GM18907 (cell line): Measurements from ENCODE around the gene TNNC1.

Experiments used
- ATAC-seq: cut with Tn5 transposase; IDR thresholded peaks from one replicate; pipeline ENCODE4 v1.9.1; 2021; ENCODE audit warnings: mild to moderate bottlenecking, moderate library complexity; ENCODE audit not compliant: unreplicated experiment

The TNNC1 gene

GRCh38 chr3:52458770-52459545 lies 5.1 kb upstream of the TNNC1 start:
- no peak for ATAC-seq

DNA sequence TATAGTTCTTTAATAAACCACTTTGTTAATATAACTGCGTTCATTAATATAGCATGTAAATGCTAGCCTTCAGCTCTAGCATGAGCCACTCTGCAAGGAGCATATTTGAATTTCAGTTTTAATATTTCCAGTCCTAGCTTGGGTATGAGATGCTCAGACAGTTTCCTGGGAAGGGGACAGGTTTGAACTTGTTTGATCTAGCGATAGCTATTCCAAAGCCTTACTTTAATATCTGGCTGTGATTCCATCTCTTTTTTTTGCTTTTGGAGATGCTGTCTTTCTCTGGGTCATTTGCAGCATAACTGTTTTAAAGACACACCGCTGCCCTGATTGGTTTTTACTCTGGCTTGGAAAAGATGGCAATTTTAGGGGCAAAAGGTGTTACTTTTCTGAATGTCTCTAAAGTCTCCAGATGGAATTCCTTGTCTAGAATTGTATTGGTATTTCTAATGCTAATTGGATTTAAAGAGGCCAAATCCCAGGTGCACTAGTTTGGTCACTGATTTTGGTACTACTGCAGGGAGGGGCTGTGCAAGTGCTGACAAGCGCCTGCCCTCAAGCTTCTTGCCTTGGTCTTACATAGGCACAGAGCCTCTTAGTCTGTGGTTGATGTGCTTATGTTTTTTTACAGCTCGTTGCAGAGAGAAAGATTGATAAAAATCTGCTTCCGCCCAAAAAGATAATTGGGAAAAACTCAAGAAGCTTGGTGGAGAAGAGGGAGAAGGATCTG lies 4.4 kb upstream of the TNNC1 start:
- no peak for ATAC-seq

- ATAC-seq, result no peak
Measured at GRCh38 chr3:52456800-52457183, 3.0 kb upstream of the TNNC1 start.

DNA sequence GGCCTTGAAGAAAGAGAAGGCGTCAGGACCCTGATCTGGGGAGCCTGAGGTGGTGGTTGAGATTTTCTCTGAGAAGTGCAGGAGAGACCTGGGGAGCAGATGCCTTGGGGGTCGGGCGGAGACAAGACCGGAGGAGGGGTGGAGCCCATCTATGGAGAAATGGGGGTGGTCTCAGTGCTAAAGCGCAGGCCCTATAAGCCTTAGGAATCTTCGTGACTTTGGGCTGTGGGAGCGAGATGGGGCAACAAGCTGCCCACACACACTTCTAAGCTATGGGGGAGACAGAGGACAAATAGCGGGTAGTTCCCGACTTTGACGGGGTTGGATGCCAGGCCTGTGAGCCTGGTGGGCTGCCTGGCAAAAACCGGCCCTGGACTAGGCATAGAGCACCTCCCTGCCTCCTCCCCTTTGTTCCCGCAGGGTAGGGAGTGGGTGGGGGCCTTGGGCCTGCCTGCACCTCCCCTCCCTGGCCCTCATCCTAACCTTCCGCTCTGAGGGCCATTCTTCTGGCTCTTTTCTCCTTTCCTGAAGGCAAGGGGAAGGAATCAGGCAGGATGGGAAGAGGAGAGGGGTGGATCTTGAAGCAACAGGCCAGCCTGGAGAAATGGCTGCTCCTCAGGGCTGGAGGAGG lies 2.4 kb upstream of the TNNC1 start:
- ATAC-seq, result no peak

- peak; percentile 68 for ATAC-seq
Measured at GRCh38 chr3:52455283-52456168, 1.7 kb upstream of the TNNC1 start, which contains the start of gene NISCH. Gene NISCH, plus strand, starts transcription at chr3:52455604. Its CDS starts 38 bp downstream, at chr3:52455642.

- peak; percentile 6 for ATAC-seq
Measured at GRCh38 chr3:52454938-52455282, 1.1 kb upstream of the TNNC1 start.

DNA sequence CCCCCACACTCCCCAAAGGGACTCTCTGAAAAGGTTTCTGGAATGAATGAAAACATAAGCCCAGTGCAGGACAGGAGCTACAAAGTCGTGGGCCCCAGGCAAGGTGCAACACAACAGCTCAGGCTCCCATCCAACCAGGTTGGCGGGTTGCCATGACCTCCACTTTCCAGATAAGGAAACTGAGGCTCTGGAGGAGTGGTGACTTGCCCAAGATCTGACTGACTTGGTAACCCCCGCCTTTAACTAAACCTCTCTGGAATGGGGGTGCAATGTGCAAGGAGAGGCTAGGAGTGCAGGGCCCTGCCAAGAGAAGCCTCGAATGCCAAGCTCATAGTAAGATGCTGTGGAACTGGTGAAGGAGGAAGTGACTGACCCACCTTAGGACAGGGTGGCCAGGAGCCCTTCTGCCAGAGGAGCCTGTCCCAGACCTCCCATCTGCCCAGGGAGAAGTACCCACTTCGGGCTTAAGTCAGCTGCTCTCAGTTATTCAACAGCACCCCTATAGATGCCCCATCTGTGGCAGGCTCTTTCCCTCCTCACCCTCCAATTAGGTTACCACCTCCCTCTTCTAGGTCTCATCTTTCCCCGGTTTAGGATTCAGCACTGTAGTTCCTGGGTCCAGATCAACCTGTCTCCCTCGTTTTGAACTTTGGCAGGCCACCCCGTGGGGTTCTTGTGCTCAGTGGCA lies 553 bp upstream of the TNNC1 start:
- no peak for ATAC-seq

DNA sequence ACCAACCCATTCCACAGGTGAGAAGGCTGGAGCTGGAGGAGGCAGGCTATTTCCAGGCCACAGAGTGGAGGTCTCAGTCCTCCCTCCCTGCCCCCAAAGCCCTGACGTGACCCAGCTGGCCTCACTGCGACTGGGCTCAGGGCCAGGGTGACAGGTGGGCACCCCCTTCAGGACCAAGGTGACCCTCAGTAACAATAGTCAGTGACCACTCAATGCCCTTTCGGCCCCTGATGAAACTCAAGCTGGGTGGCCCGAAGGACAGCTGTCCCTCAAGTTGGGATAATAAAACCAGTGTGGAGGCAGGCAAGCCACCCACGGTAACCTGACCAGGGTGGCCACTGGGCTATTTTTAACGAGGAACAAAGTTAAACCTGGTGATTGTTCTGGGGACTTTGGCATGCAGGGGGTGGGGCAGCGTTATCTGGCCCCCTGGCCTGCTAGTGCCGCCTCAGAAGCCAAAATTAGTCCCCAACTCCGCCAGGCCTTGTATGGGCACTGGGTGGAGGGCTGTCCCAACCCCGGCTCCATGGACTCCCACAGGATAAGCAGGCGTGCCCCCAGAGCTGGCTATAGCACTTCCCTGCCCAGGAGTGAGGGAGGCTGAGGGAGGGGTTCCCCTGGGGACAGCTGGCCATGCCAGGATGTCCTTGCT lies 1.1 kb downstream of the TNNC1 start:
- ATAC-seq, result no peak

DNA sequence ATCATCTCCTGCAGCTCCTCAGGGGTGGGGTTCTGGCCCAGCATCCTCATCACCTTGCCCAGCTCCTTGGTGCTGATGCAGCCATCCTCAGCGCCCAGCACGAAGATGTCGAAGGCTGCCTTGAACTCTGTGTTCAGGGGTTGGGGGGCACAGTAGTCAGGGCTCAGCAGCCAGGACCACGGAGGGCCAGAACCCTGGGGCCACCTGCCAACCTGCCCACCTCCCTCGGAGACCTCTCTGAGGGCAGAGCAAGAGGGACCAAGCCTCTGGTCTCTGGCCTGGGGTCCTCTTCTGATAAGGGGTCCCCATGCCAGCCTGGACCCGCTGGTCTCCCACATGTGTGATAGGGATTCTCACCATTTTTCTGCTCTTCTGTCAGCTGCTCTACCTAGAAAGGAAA lies 1.7 kb downstream of the TNNC1 start:
- ATAC-seq, result no peak

- ATAC-seq, result no peak
Measured at GRCh38 chr3:52451237-52452083, 2.4 kb downstream of the TNNC1 start.

GRCh38 chr3:52450489-52451236 lies 3.2 kb downstream of the TNNC1 start:
- ATAC-seq, result no peak

GRCh38 chr3:52447512-52448355 lies 6.1 kb downstream of the TNNC1 start:
- no peak for ATAC-seq

DNA sequence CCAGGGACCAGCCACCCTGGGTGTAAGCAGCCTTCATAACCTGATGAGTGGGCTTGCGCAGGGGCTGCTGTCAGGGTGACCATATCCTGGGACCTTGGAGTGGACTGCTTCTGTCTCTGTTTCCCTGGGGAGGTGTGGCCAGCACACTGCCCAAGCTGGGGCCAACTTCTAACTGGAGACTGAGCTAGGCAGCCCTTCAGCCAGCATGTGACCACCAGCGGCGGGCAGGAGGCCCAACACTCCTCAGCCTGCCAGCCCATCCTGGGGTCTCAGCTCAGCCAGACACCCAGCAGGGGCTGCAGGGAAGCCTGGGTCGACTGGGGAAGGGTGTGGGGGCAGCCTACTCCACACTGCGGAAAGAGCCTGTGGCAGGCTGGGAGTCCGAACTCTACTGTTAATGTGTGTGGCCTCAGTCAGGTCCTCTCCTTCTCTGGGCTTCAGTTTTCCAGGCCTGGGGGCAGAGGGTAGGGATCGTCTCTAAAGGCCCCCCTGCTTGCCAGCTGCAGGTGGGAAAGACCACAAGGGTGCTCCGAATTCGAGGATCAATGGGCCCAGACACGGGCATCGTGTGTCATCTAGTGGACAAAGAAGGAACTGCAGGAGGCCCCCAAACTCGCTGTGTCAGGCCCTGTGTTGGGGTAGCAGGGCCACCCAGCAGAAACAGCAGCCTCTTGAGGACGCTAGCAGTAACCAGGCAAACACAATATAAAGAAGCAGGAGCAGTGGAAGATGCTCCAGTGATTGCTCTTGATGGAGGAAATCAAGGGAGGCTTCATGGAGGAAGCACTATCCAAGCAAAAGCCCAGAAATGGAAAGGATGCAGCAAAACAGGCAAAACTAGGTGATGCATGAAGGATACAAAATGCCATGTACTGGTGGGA lies 7.0 kb downstream of the TNNC1 start:
- no peak for ATAC-seq

DNA sequence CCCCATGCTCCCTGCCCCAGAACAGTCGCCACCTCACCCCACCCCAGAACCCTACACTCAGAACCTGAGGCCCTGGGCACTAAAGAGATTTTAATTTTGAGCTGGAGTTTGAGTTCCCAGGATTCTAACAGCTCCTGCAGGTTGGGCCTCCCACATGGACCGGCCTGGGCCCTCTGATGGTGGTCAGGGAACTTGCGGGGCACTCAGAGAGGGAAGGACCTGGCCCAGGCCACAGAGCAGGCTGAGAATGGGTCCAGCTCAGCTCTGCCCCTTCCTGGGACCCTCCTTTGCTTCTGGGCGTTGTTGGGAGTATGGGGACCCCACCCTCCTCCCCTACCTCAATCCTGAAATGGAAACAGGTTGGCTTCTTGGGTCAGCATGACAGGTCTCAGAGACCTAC lies 7.8 kb downstream of the TNNC1 start:
- ATAC-seq, result no peak

DNA sequence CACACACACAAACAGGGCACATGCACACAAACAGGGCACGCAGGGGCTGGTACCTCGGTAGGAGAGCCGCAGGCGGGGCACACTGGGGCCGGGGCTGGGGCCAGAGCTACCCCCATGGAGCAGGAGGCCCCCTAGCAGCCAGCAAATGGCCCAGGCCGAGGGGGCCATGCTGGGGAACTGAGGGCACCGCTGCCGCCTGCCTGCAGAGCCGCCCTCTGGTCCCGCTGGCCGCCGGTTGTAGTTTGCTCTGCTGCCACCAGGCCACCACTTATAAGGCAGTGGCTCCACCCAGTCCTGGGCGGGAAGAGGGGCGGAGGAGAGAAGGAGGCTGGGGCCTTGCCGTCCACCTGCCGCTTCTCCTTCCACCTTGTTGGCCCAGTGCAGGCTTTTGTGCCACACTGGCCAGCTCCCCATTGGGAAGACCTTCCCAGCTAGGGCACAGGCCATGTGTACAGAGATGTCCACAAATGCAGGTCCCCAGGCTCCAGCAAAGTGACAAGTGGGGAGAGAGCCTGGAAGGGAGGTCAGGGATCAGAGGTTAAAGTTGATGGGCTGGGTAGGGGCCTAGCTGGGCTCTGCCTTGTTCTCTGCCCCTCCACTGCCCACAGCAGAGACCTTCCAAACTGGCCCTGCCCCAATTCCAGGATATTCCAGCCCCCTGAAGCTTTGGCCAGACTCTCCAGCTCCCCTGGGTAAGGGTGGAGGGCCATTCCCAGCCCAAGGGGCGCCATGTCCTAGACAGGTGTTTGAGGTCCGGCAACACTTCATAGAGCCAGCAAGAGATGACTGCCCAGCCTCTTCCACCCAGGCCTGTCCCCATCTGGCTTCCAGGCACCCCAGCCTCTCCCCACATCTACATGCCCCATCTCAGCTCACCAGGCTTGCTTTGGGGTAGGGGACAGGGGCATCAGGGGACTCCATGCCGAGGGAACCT lies 8.7 kb downstream of the TNNC1 start, which contains the start of gene SEMA3G:
SEMA3G (minus strand) TSS at position 244 of the 934 bp plus-strand sequence; CDS start at position 168, 76 bp downstream.
- peak; percentile 81 for ATAC-seq
